Dedifferentiated amniotic fluid mesenchymal stem cell (primary cell): ENCODE measurements around the gene PCDHB2.
"Not testable (repeated sequence)": the region's sequence is repeated elsewhere in the genome, so short reads cannot be mapped to it uniquely, and the experiment has no call there.

Source experiments
- DNase-seq: peaks from one replicate; pipeline ENCODE4 v3.0.0-alpha.2; 2016; ENCODE audit errors: extremely low spot score

The PCDHB2 gene

DNA sequence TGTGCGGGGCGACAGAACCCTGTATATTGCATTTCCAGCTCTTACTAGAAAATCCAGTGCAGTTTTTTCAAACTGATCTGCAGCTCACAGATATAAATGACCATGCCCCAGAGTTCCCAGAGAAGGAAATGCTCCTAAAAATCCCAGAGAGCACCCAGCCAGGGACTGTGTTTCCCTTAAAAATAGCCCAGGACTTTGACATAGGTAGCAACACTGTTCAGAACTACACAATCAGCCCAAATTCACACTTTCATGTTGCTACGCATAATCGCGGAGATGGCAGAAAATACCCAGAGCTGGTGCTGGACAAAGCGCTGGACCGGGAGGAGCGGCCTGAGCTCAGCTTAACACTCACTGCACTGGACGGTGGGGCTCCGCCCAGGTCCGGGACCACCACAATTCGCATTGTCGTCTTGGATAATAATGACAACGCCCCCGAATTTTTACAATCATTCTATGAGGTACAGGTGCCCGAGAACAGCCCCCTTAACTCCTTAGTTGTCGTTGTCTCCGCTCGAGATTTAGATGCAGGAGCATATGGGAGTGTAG lies 41.4 kb downstream of the PCDHB2 start:
- no peak for DNase-seq

DNA sequence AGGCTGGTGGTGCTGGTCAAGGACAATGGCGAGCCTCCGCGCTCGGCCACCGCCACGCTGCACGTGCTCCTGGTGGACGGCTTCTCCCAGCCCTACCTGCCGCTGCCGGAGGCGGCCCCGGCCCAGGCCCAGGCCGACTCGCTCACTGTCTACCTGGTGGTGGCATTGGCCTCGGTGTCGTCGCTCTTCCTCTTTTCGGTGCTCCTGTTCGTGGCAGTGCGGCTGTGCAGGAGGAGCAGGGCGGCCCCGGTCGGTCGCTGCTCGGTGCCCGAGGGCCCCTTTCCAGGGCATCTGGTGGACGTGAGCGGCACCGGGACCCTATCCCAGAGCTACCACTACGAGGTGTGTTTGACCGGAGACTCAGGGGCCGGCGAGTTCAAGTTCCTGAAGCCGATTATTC lies 42.9 kb downstream of the PCDHB2 start:
- not testable (repeated sequence) for DNase-seq
